GM19099 (cell line): ENCODE measurements around the gene ARHGAP33.

Experiments
- POLR2A ChIP-seq: IDR thresholded peaks from 3 replicates; pipeline ENCODE4 v1.6.1; 2011; ENCODE audit warnings: low read depth; ENCODE audit not compliant: insufficient read length; ENCODE audit errors: extremely low read depth

ARHGAP33 gene

DNA sequence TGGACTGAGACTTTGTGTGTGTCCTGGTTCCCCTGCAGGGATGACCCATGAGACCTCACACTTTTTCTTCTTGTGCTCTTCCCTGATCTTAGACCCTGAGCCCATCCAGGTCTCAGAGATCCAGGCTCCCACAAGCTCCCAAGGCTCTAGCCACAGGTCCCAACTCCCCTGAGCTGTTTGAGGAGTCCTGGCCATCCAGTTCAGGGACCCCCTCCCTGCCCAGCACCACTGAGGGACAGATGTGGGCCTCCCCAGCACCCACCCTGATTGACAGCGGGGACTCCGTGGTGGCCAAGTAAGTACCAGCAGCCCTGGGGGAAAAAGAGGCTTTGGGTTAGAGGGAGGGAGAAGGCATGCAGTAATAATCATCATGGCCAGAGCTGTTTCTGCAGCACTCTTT is 15.7 kb upstream of the ARHGAP33 start:
- TF ChIP-seq POLR2A: no peak

- TF ChIP-seq POLR2A: no peak
Measured at GRCh38 chr19:35760711-35761349, 14.5 kb upstream of the ARHGAP33 start.

GRCh38 chr19:35764432-35765315 is 10.7 kb upstream of the ARHGAP33 start:
- no peak for TF ChIP-seq POLR2A

GRCh38 chr19:35766571-35767104 is 8.7 kb upstream of the ARHGAP33 start:
- TF ChIP-seq POLR2A: no peak

GRCh38 chr19:35767288-35768081 is 7.9 kb upstream of the ARHGAP33 start:
- TF ChIP-seq POLR2A: no peak

DNA sequence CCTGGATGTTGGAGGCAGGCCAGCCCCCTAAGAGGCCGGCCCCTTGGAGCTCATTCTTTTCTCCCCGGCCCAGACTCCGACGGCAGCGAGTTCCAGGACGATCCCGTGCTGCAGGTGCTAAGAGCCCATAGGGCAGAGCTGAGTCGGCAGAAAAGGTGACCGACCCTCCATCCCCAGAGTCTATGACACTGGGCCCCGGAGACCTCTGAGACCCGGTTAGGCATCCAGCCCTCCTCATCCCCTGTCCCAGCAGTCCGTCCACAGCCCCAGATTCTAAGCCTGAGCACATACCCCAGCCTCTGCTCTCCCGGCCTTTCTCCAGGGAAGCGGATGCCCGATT is 7.3 kb upstream of the ARHGAP33 start:
- no peak for TF ChIP-seq POLR2A

- no peak for TF ChIP-seq POLR2A
Measured at GRCh38 chr19:35773020-35773806, 2.2 kb upstream of the ARHGAP33 start.

- no peak for TF ChIP-seq POLR2A
Measured at GRCh38 chr19:35774274-35775045, 904 bp upstream of the ARHGAP33 start.

DNA sequence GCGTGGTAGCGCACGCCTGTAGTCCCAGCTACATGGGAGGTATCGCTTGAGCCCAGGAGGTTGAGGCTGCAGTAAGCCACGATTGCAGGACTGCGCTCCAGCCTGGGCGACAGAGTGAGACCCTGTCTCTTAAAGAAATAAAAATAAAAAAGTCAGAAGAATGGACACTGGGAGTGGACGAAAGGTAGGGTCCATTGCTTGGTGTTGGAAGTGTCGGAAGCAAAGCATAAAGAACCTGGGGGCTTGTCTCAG is 392 bp upstream of the ARHGAP33 start:
- TF ChIP-seq POLR2A: no peak

GRCh38 chr19:35776102-35776788 is 881 bp downstream of the ARHGAP33 start:
- no peak for TF ChIP-seq POLR2A

DNA sequence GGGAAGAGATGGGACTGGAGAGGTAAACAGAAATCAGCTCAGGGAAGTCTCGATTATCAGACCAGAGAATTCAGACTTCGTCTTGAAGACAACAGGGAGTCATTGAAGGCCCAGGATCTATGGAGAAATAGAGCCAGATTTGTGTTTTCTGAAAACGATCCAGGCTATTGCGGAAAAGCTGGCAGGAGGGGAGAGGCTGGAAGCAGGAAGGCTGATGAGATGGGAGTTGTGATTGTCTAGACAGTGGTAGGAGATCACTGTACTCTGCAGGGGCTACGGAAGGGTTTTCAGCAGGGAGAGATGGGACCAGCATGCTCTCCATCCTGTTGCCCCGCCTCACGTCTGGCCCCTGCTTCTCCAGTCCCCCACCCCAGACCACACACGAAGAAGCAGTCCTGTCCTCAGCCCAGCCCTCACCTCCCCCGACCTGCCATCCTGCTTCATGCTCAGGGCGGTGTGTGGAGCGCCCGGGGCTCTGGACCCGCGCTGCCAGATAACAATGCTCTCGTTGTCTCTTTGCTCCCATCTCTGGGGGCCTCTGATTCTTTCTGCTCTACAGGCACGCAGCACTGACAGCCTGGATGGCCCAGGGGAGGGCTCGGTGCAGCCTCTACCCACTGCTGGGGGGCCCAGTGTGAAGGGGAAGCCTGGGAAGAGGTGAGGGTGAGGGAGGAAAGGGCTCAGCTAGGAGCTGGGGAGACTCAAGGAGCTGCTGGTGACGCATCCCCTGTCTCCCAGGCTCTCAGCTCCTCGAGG is 1.9 kb downstream of the ARHGAP33 start:
- no peak for TF ChIP-seq POLR2A

GRCh38 chr19:35777961-35778360 is 2.6 kb downstream of the ARHGAP33 start:
- no peak for TF ChIP-seq POLR2A

GRCh38 chr19:35779033-35779432 is 3.7 kb downstream of the ARHGAP33 start:
- TF ChIP-seq POLR2A: no peak
